ENCODE results near the gene HOXA5.

HOXA5 gene

DNA sequence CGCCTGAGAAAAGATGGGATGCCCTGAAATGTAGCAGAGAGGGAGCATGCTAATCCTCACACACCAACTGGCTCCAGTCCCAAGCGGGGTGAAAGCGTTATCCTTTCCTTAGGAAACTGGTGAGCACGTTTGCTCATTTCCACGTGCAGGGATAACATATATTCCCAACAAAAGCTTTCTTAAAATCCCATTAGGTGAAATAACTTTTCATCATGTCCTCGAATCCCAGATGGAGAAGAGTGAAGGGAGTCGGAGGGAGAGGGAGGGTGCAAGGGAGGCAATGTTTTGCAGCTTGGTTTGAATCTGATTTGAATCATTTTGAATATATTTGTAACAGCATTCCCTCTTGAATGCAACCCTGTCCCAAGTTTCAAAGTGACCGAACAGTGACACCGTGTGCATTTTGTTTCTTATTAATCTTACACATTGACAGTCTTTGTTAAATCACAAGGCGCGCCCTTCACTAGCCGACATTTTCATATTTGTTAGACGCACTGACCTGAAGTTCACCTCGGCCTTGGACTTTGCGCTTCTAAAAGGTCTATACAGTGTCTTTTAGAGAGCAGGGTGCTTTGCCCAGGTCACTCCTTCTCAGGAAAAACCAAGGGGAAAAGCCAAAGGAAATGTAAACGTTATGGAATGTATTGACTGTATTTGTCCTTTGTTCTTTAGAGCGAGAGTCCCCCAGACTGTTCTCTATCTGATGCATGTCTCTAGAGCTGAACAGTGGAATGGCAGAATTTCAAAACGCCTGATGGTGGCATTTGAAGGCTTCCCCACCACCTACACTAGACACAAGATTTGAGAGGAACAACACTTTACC lies 9.9 kb downstream of the HOXA5 start:
- no peak for DNase-seq (ENCODE audit: low read depth)

DNA sequence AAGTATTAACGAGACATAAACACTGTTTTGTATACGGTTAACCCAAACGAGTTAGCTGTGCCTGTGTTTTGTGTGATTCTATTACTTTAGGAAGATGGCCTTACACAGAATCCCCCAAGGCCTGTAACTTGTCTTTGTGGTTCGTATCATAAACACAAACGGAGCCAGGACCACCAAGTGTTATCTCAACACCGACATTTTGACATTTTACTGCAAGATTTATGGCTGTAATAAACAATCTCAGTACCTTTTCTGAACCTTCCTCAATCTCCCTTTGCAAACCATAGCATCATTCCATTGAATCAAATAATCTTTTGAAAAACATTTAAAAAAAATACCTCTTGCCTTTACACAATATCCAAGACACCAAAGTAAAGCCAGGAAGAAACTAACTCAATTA lies 10.5 kb downstream of the HOXA5 start:
- DNase-seq (ENCODE audit: low read depth) = no peak

DNA sequence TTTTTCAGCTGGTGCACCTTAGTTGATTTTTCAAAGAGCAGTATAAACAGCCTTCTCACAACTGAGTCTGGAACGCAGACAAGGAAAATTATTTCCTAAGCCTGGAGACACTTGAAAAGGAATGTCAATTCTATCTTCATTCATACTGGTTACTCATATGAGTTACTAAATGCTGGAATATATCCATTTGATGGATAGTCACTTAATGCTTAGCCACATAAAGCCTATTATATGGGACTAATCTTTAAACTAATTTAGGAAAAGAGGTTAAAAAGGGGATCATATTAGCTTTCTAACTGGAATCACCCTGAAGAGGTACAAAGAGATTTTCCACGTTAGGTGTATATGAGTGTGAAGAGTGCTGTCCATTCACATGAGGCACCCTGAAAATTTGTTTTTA lies 11.3 kb downstream of the HOXA5 start:
- no peak for DNase-seq (ENCODE audit: low read depth)

DNA sequence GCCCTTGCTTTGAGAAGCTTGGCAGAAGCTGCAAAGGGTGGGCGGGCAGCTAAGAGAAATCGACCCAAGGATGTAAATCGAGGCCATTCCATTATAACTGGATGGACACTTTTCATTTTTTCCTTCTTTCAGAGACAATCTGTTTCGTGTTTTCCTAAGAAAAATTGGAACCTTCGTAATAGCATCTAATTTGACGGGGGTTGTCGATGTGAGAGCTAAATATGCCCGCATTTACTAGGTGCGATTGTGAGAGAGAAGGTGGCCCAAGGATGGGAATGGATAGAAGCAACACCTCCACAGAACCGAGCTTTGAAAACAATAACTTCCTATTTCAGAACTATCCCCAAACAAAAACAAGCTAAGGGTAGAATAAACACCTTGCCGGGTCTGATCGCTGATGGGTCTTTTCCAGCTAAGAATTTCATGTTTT lies 12.1 kb downstream of the HOXA5 start:
- no peak for DNase-seq (ENCODE audit: low read depth)

DNA sequence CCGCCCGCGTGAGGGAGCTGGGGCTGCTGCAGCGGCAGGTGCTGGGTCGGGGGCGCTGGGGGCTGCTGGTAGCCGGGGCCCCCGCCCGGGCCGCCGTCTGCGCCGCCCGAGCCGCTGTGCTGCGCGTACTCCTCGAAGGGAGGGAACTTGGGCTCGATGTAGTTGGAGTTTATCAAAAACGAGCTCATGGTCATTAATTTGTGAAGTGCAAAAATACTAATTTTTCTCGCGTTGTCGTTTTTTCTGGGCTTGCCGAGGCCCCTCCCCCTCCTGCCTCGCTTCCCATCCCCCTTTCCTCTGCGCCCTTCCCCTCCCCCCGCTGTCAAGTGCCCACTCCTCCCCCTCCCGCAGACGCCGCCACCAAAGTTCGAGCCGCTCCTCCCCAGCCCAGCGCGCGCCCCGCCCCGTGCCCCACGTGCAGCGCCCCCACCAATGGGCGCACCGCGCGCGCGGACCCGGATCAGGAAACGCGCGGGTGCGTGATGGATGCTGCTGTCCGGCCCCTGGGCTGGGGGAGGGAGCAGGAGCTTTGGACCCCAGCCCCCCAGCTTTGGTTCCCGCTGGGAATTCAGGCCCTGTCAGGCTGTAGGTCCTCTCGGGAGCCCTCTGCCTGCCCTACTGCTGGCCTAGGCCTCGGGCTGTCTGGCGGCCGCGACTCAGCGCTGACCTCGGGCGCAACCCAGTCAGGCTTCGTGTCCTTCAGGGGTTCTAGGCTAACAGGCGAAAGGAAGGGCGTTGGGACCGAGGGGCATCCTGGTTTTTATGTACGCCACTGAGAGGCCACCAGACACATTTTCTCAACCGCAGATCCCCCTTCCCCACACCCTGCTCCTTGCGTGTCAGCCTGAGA lies 12.7 kb downstream of the HOXA5 start, which contains the start of gene HOXA4:
Gene HOXA4 (minus strand): TSS at position 218 of the 850 bp plus-strand sequence. CDS start 24 bp downstream, at position 194.
- DNase-seq (ENCODE audit: low read depth) = no peak

DNA sequence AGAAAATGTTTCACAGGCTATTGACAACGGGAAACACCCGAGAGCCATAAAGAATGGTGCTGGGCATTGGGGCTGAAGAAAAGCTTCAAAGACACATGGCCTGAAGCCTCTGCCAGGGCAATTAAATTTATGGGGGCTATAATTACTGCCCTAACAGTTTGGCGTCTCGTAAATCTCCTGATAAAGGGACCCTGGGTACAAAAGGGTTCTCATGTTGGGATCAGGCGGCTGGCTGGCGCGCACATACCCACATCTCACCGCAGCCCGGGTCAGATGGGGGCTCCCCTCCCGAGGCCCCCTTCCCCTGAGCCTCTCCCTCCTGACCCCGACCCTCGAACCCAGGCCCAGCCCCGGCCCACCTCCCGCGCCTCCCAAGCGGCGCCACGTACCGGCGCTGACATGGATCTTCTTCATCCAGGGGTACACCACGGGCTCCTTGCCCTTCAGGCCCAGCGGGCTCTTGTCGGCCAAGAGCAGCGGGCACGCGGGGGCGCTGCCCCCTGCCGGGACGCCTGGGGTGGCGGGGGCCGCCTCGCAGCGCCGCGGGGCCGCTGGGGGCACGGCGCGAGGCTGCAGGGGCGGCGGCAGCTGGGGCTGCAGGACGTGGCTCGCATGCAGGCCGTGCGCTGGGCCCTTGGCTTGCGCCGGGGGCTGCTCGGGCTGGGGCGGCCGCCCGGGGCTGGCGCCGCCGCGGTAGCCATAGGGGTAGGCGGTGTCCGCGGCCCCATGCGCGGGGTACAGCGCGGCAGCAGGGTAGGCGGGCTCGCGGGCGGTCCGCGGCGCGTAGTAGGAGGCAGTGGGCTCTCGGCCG lies 13.5 kb downstream of the HOXA5 start:
- DNase-seq (ENCODE audit: low read depth) = no peak

DNA sequence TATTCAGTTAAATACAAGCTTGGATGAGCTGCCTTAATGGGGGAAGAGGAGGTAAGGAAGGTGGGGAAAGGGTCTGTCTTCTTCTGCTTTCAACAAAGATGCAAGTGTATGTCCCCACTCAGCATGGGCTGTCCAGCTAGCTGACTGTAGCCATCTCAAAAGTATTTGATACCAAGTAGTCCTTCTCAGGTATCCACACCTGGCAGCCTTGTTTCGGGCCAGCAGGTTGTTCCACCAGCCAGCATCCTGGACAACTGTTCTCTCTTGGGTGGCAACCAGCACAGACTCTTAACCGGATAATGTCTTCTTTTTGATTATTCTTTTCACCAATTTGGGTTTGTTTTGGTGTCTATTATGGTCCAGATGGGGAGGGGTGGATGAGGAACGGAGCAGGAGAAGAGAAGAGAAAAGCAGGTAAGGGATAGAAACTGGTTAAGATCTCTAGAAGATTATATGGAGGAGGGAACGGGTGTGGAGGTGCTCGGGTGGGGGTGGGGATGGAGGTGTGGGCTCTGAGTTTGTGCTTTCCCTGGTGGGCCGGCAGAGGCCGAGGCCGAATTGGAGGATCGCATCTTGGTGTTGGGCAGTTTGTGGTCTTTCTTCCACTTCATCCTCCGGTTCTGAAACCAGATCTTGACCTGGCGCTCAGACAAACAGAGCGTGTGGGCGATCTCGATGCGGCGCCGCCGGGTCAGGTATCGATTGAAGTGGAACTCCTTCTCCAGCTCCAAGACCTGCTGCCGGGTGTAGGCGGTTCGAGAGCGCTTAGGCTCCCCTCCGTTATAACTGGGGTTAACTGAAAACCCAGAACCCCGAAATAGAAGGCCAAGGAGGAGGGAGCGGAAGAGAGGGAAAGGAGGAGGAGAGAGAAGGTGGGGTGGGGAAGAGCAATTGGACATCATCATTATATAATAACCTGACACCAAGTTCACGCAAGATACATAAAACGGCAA lies 14.4 kb downstream of the HOXA5 start:
- no peak for DNase-seq (ENCODE audit: low read depth)

DNA sequence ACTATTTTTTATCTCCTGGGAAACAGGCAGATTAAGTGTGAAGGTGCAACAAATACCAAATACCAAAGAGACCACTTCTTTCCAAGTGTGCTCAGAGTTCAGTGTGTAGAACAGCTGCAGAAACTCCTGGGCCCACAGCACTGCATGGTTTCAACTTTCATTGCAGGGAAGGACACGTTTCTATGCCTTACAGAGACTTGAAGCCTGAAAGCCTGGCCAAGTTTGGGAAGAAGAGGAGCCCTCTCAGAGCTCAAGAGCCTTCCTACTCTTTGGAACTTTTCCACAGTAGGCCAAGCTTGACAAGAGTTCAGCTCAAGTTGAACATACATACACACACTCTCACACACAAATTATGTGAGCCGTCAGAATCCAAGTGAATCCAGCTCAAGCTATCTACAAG lies 15.4 kb downstream of the HOXA5 start:
- DNase-seq (ENCODE audit: low read depth) = no peak

DNA sequence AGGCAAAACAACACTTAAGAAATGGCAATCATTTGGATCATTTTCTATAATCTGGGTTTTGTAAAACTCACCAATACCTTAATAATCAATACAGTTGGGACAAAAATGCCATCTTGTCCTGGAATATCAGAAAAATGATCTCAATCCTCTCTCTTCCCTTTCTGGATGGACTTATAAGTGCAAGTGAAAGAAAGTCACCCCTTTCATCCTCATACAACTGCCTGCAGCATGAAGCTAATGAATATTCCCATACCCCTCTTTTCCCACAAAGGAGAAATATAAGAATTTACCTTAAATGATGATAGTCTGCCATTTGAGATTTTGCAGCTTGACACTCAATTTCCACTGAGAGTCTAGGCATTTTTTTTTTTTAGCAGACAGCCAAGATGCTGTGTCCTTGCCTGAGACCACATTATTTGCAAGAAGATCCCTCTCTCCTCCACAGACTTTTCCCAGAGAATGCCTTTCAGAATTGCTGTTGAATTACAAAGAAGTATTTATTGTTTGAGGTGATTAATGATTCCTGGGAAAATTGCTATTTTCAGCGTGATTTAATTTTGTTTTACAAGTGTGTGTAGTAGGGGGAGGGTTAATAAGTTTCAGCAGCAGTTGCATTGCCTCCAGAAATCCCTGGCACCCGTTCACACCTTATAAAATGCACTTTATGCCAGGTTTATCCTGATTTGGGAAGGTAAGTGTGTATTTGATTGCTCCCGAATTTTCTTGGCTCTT lies 16.7 kb downstream of the HOXA5 start:
- DNase-seq (ENCODE audit: low read depth) = no peak

DNA sequence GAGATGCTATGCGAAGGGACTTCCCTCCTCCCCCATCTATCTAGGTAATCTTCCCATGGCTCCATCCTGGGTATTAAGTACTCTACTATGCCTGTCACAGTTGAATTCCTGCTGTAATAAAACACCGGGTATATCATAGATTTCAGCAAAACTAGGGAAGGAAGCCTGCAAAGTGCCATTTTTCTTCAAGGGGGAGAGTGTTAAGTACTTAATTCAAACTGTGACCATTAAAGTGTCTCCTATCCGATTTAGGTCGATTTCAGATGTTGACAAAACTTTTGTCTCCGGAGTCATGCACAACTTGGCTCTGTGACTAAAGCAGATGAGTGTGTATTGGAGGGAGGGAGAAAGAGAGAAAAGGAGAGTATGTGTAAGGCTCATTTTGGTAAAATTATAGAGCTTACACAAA lies 17.5 kb downstream of the HOXA5 start:
- DNase-seq (ENCODE audit: low read depth) = no peak

DNA sequence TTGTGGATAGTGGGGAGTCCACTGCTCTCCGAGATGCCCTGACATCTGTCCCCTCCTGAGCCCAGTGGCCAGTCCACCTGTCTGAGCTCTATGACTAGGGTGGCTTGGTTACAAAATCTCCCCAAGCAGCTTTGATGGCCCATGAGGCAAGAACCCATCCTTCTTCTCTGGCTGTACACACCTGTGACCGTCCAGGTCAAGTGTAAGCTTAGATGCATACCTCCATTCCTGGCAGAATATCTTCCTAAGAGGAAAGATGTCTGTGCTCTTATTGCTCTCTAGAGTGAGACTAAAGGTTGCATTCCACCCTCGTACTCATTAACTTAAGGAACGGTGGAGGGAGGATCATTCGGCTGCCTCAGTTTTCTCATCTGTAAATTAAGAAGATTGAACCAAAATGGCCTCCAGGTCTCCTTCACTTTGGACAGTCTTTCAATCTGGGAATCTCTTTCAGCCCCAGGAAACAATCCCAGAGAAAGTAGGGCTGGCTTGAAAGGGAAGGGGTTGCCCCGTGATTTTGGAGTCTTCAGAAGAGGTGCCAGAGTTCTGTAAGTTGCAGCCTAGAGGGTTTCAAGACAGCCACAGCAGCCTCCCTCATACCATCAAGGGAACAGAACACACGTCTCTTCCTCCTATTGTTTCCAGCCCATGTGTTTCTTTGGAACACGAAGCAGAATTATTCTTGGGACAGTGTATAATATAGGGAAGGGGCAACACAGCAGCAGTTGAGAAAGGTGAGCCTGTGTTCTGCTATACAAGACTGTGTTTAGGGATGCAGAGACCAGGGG lies 18.4 kb downstream of the HOXA5 start:
- no peak for DNase-seq (ENCODE audit: low read depth)

DNA sequence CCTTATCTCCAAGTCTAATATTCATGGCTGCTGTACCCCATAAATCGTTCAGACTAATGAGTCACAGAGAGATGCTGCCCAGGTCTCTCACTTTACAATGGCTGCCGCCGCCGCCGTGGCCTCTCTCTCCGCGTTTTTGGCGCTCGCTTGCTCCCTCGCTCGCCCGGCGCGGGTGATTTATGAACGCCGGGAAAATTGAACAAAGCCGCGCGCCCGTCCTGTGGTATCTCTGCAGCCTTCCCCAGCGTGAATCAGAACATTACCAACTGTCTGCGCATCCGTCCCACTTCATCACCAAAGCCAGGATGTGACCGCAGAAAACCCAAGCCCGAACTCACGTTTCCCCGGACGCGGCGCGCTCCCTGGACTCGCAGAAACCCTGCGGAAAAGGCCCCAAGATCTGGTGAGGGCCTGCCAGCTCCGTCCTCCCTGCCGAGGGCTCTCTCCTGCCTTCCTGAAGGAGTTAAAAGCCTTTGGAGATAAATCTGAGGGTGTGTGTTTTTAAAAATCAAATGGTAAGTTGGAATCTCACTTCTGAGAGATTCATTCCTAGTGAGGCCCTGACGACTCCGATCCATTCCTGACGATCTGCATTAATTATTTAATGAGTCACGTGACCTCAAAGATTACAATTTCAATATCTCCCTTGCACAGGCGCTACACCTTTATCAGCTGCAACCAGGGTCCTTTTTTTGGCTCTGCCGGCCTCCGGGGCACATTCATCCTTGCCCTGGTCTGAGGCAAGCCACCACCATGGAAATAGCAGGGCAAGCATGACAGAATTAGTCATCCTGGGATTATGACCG lies 19.2 kb downstream of the HOXA5 start:
- DNase-seq (ENCODE audit: low read depth) = no peak

DNA sequence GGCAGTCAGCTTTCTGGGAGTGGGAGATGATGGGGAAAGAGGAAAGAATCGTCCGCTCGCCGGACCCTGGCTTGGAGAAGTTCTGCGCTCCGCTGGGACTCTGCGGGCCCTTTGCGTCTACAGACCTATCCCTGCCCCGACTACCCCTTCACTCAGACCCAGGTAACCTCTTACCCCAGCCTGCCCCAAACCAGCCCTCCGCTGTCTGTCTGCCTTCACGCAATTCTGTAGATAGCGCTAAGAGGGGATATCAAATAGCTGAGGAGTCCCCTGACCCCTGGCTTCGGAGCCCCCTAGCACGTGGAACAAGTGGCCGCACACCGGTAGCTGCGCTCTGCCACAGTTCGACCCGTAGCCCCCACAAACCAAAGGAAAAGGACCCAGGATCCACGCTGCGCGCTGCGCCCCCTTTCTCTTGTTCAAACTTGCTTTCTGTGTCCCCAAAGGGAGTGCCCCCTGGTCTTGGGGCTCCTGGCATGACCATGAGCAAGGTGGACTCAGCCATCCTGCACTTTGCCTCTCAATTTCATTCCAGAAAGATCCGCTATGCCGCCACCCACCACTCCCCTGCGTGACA lies 19.9 kb downstream of the HOXA5 start:
- DNase-seq (ENCODE audit: low read depth) = no peak

DNA sequence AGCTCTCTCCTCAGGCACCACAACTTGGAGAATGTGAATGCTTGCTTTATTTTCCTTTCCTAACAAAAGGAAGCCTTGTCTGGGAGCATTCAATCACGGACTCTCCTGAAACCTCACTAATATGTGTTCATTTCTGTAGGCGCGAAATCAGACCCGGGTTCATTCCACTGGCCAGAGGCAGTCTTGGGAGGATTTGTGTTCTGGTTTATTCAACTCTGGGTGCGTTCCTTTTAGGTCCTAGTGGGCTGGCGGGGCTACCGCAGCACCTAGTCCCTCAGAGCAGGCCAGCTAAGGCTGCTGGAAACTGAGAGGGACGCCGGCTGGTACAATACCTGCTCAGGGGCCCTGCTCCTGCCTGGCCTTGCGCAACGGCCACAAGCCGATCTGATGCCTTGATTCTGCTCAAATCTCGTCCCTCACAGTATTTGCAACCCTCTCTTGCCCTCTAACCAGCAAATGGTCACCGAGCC lies 20.4 kb downstream of the HOXA5 start:
- no peak for DNase-seq (ENCODE audit: low read depth)

DNA sequence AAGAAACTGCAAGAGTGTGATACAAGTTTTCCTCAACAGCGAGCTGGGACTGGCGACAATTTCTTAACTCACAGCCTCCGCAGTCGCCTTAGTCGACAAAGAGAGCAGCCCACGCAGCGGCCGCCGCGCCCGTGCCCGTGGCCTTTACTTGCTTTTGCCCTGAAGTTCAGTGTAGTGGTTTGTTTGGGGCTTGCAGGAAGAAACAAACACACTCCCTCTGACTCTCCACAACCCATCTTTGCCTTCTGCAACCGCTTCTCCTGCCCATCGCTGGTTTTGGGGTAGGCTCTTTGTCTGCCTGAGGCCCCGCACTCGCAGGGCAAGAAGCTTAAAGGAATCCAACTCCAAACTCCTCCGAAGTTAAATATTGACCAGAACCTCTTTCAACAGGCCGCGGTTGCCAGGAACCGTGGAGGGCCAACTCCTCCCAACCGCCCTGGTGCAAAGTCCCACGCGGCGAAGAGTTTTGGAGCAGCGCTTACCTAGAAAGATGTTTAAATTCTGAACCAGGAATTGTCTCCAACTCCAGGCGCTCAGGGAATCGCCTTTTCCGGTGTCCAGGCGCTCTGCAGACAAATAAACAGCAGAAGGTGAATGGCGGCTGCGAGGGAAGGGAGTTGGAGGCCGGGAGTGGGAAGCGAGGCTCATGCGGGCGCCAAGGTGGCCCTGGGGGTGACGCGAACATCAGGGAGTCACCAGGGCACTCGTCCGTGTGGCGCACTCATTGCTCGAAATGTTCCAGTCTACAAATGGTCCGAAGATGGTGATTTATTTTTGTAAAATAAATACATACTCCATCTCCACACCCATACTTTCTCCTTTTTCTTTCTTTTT lies 21.2 kb downstream of the HOXA5 start:
- no peak for DNase-seq (ENCODE audit: low read depth)

DNA sequence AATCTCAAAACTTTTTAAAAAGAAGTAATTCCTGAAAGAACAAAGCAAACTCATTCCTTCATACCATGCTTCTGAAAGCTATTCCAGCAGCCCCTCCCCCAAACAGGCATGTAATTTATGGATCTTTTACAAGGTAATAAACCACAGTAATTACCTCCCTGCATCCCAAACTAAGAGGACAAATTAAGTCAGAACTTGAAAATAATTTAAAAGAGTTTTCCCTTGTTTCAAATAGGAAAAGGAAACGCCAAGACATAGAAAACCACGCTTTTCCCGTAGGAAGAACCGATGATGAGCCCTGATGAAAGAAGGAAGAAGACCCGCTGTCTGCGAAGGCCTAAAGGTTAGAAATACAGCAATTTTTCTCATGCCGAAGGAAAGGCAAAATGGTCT lies 21.8 kb downstream of the HOXA5 start:
- DNase-seq (ENCODE audit: low read depth) = no peak

DNA sequence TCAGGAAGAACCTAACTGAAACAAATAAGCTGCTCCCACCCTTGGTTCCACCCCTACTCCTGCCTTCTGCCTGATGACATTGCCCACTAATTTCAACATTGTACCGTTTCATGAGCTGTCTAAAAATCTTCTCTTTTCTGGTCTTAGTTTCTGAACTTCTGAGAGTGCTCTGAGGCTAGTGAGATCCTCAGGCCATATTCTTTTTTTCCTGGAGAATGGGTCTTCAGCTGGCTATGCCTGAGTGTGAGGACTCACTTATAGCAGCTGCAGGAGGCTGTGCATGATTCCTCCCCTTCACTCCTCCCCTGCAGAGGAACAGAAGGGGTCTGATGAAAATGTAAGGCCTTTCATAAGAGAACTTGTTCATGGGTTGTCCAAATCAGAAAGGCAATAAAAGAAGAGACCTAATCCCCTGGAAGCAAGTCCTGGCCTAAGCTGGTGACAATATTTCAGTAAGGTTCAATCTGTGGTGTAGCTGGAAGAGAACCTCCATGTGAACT lies 24.0 kb downstream of the HOXA5 start:
- no peak for DNase-seq (ENCODE audit: low read depth)
